GM23248 (cell line): ENCODE data around the gene ZNF384. TPM values are rescaled to one million over a fixed set of nuclear protein-coding genes. Genes with fewer than 3 reads are reported as not detected.

Experiments used
- DNase-seq: peaks from one replicate; pipeline ENCODE4 v3.0.0-alpha.2; 2015
- H2AFZ ChIP-seq: fragments of 200-600 bp; sonication (generic); 2 replicates; pipeline ENCODE4 v1.6.1; 2016; ENCODE audit warnings: antibody characterized with exemption
- H3F3A ChIP-seq: fragments of 200-600 bp; sonication (generic); 2 replicates; pipeline ENCODE4 v1.6.1; 2016; ENCODE audit warnings: mild to moderate bottlenecking, antibody characterized with exemption, mixed run types; ENCODE audit not compliant: insufficient read depth
- H3K27ac ChIP-seq: fragments of 200-600 bp; sonication (generic); 2 replicates; pipeline ENCODE4 v1.5.1; 2016; ENCODE audit warnings: mild to moderate bottlenecking
- H3K27me3 ChIP-seq: fragments of 200-600 bp; sonication (generic); replicated peaks from 2 replicates; pipeline ENCODE4 v1.6.1; 2016; ENCODE audit warnings: mild to moderate bottlenecking; ENCODE audit not compliant: insufficient read depth
- H3K36me3 ChIP-seq: fragments of 200-600 bp; sonication (generic); 2 replicates; pipeline ENCODE4 v1.6.1; 2016; ENCODE audit warnings: low read depth, mild to moderate bottlenecking
- H3K4me1 ChIP-seq: fragments of 200-600 bp; sonication (generic); 2 replicates; pipeline ENCODE4 v1.6.1; 2016; ENCODE audit warnings: mild to moderate bottlenecking; ENCODE audit not compliant: insufficient read depth
- H3K4me2 ChIP-seq: fragments of 200-600 bp; sonication (generic); one replicate; pipeline ENCODE4 v1.6.1; 2016; ENCODE audit warnings: mild to moderate bottlenecking; ENCODE audit not compliant: unreplicated experiment
- H3K4me3 ChIP-seq: fragments of 200-600 bp; sonication (generic); 2 replicates; pipeline ENCODE4 v1.5.1; 2016; ENCODE audit warnings: mild to moderate bottlenecking
- H3K79me2 ChIP-seq: fragments of 200-600 bp; sonication (generic); 2 replicates; pipeline ENCODE4 v1.6.1; 2016; ENCODE audit warnings: mild to moderate bottlenecking; ENCODE audit not compliant: insufficient read depth
- H3K9ac ChIP-seq: fragments of 200-600 bp; sonication (generic); 2 replicates; pipeline ENCODE4 v1.6.1; 2016; ENCODE audit warnings: mild to moderate bottlenecking
- H3K9me2 ChIP-seq: fragments of 200-600 bp; sonication (generic); 2 replicates; pipeline ENCODE4 v1.6.1; 2016; ENCODE audit warnings: mixed run types, mild to moderate bottlenecking, moderate library complexity; ENCODE audit not compliant: insufficient read depth
- H3K9me3 ChIP-seq: fragments of 200-600 bp; sonication (generic); one replicate; pipeline ENCODE4 v1.6.1; 2017; ENCODE audit warnings: low read depth
- H4K20me1 ChIP-seq: fragments of 200-600 bp; sonication (generic); 2 replicates; pipeline ENCODE4 v1.6.0; 2016; ENCODE audit not compliant: insufficient read depth
- EZH2 ChIP-seq: fragments of 200-600 bp; sonication (generic); IDR thresholded peaks from 2 replicates; pipeline ENCODE4 v1.6.1; 2018; ENCODE audit warnings: antibody characterized with exemption, mild to moderate bottlenecking; ENCODE audit not compliant: insufficient read depth, poor library complexity, severe bottlenecking
- EZH2phosphoT487 ChIP-seq: fragments of 200-600 bp; sonication (generic); IDR thresholded peaks from 2 replicates; pipeline ENCODE4 v1.6.1; 2018; ENCODE audit warnings: antibody characterized with exemption, moderate library complexity, mild to moderate bottlenecking, low read depth; ENCODE audit not compliant: insufficient read depth
- WGBS, 2 experiments: methylation state at CpG; one replicate each; pipeline ENCODE4 v1.1.6; 2015 to 2017; ENCODE audit warnings: low lambda C conversion rate in 2 of 2, low coverage in 1 of 2; ENCODE audit errors: missing lambda C conversion rate in 2 of 2; 5-methylcytosine and 5-hydroxymethylcytosine counted together
- in situ Hi-C: fragments of 300-500 bp; cut with MboI; formaldehyde crosslinking; loops from 2 replicates; pipeline ENCODE4 v1.15.0; 2020
- polyA plus RNA-seq: library from polyadenylated mRNA; unstranded; fragments of >200 nt; fragmentation: Nextera tagmentation; extraction: Ambion mirVana; gene quantifications from 2 replicates; pipeline ENCODE4 v1.2.1, GENCODE V29; 2016
- total RNA-seq: library from RNA; depleted of rRNA; stranded (reverse); fragments of >200 nt; shearing (Covaris generic); gene quantifications from 2 replicates; pipeline ENCODE4 v1.2.3, GENCODE V29; 2014; rRNA removed

Gene ZNF384
- 17.3 and 26.2 TPM in 2 replicates for total RNA-seq
- 23.6 and 26.0 TPM in 2 replicates for polyA plus RNA-seq

- Histone ChIP-seq H3K9me3 (no peaks in the 10 kb centered on the region), H3K27ac (peak within 1 kb of the TSS; percentile 86), H3K4me3 (peak within 1 kb of the TSS; percentile 99), H3K79me2 (peaks cover 61% of the 10 kb centered on the region), H2AFZ (peak within 1 kb of the TSS; percentile 88), H3K9ac (peak within 1 kb of the TSS; percentile 93), H3K4me1 (peaks cover 24% of the 10 kb centered on the region), H3K36me3 (no peaks in the 10 kb centered on the region), H3F3A (peaks cover 36% of the 10 kb centered on the region), H3K27me3 (no peaks in the 10 kb centered on the region), H4K20me1 (no peaks in the 10 kb centered on the region; the same call in 1 of the 2 replicates), H3K4me2 (peak within 1 kb of the TSS; percentile 100), H3K9me2 (no peaks in the 10 kb centered on the region)
- TF ChIP-seq EZH2 (no peak), EZH2phosphoT487 (no peak)
- peak; percentile 100 for DNase-seq
- 1% methylated on average over 45 to 69 of the region's 72 CpGs for WGBS, 2 experiments
- in situ Hi-C loops, result no loop called here
Observed at GRCh38 chr12:6688999-6689882, at the start of gene ZNF384. Gene ZNF384 (minus strand): TSS chr12:6689375. CDS start chr12:6679520, 9,855 bp downstream.

GRCh38 chr12:6736754-6737153 lies 47.6 kb upstream of the ZNF384 start:
- H2AFZ ChIP-seq, result no peak overlapping the region
- H3F3A ChIP-seq, result peaks cover 29% of the 10 kb centered on the region
- H3K27ac ChIP-seq, result no peak overlapping the region
- H3K4me1 ChIP-seq, result peaks cover 7% of the 10 kb centered on the region
- H3K36me3 ChIP-seq, result no peaks in the 10 kb centered on the region
- no peak overlapping the region for H3K4me2 ChIP-seq
- no peaks in the 10 kb centered on the region for H3K27me3 ChIP-seq
- no peak overlapping the region for H3K9ac ChIP-seq
- H3K4me3 ChIP-seq, result no peak overlapping the region
- in situ Hi-C loops, result no loop called here
- TF ChIP-seq EZH2phosphoT487, result no peak
- H3K9me2 ChIP-seq, result no peaks in the 10 kb centered on the region
- H3K79me2 ChIP-seq, result no peaks in the 10 kb centered on the region
- WGBS, 2 experiments, result 90 to 93% methylated on average over 5 of the region's 5 CpGs
- no peaks in the 10 kb centered on the region for H3K9me3 ChIP-seq
- no peaks in the 10 kb centered on the region for H4K20me1 ChIP-seq
- DNase-seq, result no peak

- peak overlapping the region; percentile 29 for H3K4me2 ChIP-seq
Observed at GRCh38 chr12:6735448-6736191, 46.4 kb upstream of the ZNF384 start.

More at GRCh38 chr12:6735448-6736191, 46.4 kb upstream of the ZNF384 start:
- Histone ChIP-seq H3K4me3 (no peak overlapping the region), H3K27me3 (no peaks in the 10 kb centered on the region), H3K9me2 (no peaks in the 10 kb centered on the region), H3K36me3 (no peaks in the 10 kb centered on the region; the same call in 1 of the 2 replicates), H3F3A (peaks cover 29% of the 10 kb centered on the region), H3K79me2 (no peaks in the 10 kb centered on the region), H4K20me1 (no peaks in the 10 kb centered on the region), H3K9me3 (no peaks in the 10 kb centered on the region), H3K27ac (peak overlapping the region; percentile 38), H3K4me1 (peaks cover 7% of the 10 kb centered on the region), H2AFZ (no peak overlapping the region), H3K9ac (no peak overlapping the region)
- DNase-seq, result peak; percentile 80
- 19 to 29% methylated on average over 8 of the region's 8 CpGs for WGBS, 2 experiments
- TF ChIP-seq EZH2phosphoT487, result no peak
- TF ChIP-seq EZH2, result no peak
- in situ Hi-C loops, result no loop called here
